IMR-90 (cell line): ENCODE measurements around the gene SETD2. TPM values are rescaled to one million over a fixed set of nuclear protein-coding genes. Genes with fewer than 3 reads are reported as not detected.

Experiments
- ATAC-seq: fragments of 200-7000 bp; cut with Tn5 transposase; 2 replicates; pipeline ENCODE4 v1.9.1; 2020; ENCODE audit warnings: low read depth, mild to moderate bottlenecking, moderate library complexity
- BruUV-seq: library from RNA; stranded (reverse); fragments of 400-500 nt; replicated peaks from 2 replicates; lab custom pipeline; 2021; lab: Mats Ljungman, UMichigan
- CTCF ChIA-PET: fragments of 300-600 bp; formaldehyde crosslinking; extraction: SDS; loops from one replicate; lab custom pipeline; 2021; ENCODE audit warnings: antibody characterized with exemption; lab: Yijun Ruan, JAX
- POLR2A ChIA-PET: fragments of 300-600 bp; sonication (Branson Sonifier 250); formaldehyde crosslinking; loops from one replicate; lab custom pipeline; 2022; ENCODE audit warnings: antibody characterized with exemption; ENCODE audit not compliant: unreplicated experiment; lab: Charles Lee
- DNase-seq: peaks from one replicate; pipeline ENCODE4 v3.0.0; 2013
- H2AFZ ChIP-seq: replicated peaks from 2 replicates; pipeline ENCODE3; 2013; ENCODE audit warnings: low read length, mild to moderate bottlenecking; ENCODE audit not compliant: poor library complexity
- H2AK5ac ChIP-seq: 2 replicates; pipeline ENCODE4 v1.6.1; 2013; ENCODE audit warnings: low read depth, low read length, inconsistent platforms
- H2AK9ac ChIP-seq: replicated peaks from 2 replicates; pipeline ENCODE3; 2013; ENCODE audit warnings: mild to moderate bottlenecking, low read depth, low read length, moderate library complexity; ENCODE audit not compliant: poor library complexity
- H2BK120ac ChIP-seq: 2 replicates; pipeline ENCODE4 v1.6.1; 2013; ENCODE audit warnings: low read depth, low read length, inconsistent platforms
- H2BK15ac ChIP-seq: 3 replicates; pipeline ENCODE4 v1.6.1; 2013; ENCODE audit warnings: low read depth, low read length, inconsistent platforms
- H2BK20ac ChIP-seq: 2 replicates; pipeline ENCODE4 v1.6.1; 2013; ENCODE audit warnings: low read depth, mild to moderate bottlenecking, inconsistent platforms, low read length, moderate library complexity
- H2BK5ac ChIP-seq: 2 replicates; pipeline ENCODE4 v1.6.1; 2013; ENCODE audit warnings: mild to moderate bottlenecking, low read depth, low read length, inconsistent platforms; ENCODE audit not compliant: poor library complexity, severe bottlenecking
- H3K14ac ChIP-seq: replicated peaks from 2 replicates; pipeline ENCODE4 v1.6.1; 2013; ENCODE audit warnings: low read depth, low read length, inconsistent platforms
- H3K18ac ChIP-seq: 2 replicates; pipeline ENCODE4 v1.6.1; 2013; ENCODE audit warnings: low read depth, low read length, control low read depth
- H3K23ac ChIP-seq: 2 replicates; pipeline ENCODE4 v1.6.1; 2013; ENCODE audit warnings: low read depth, low read length, inconsistent platforms
- H3K27ac ChIP-seq: 2 replicates; pipeline ENCODE4 v1.5.1; 2013; ENCODE audit warnings: mild to moderate bottlenecking, control low read depth, low read length; ENCODE audit not compliant: insufficient read depth
- H3K27me3 ChIP-seq: 2 replicates; pipeline ENCODE4 v1.6.1; 2013; ENCODE audit warnings: low read length; ENCODE audit not compliant: control insufficient read depth, insufficient read depth
- H3K36me3 ChIP-seq: 2 replicates; pipeline ENCODE4 v1.6.1; 2013; ENCODE audit warnings: low read length, mixed read lengths; ENCODE audit not compliant: control insufficient read depth, insufficient read depth
- H3K4ac ChIP-seq: 2 replicates; pipeline ENCODE4 v1.6.1; 2013; ENCODE audit warnings: low read depth, low read length, inconsistent platforms
- H3K4me1 ChIP-seq: 2 replicates; pipeline ENCODE4 v1.6.1; 2013; ENCODE audit warnings: low read length, mixed read lengths; ENCODE audit not compliant: control insufficient read depth, insufficient read depth
- H3K4me2 ChIP-seq: 2 replicates; pipeline ENCODE4 v1.6.1; 2013; ENCODE audit warnings: low read depth, mild to moderate bottlenecking, control low read depth, low read length, moderate library complexity
- H3K4me3 ChIP-seq: 2 replicates; pipeline ENCODE4 v1.5.1; 2013; ENCODE audit warnings: low read depth, mild to moderate bottlenecking, control low read depth, low read length, moderate library complexity; ENCODE audit not compliant: insufficient read depth
- H3K56ac ChIP-seq: 2 replicates; pipeline ENCODE4 v1.6.1; 2013; ENCODE audit warnings: low read length, inconsistent platforms; ENCODE audit not compliant: insufficient read depth; ENCODE audit errors: extremely low read depth
- H3K79me1 ChIP-seq, 2 experiments: 2 replicates each; pipeline ENCODE4 v1.6.1; 2013; ENCODE audit warnings: low read length in 2 of 2, inconsistent platforms in 1 of 2, low read depth in 1 of 2
- H3K9ac ChIP-seq: 2 replicates; pipeline ENCODE4 v1.6.1; 2013; ENCODE audit warnings: low read depth, low read length, control low read depth
- H3K9me1 ChIP-seq: 2 replicates; pipeline ENCODE4 v1.6.1; 2013; ENCODE audit warnings: low read length, inconsistent platforms; ENCODE audit not compliant: insufficient read depth
- H3K9me3 ChIP-seq: 2 replicates; pipeline ENCODE4 v1.6.1; 2013; ENCODE audit warnings: low read length; ENCODE audit not compliant: control insufficient read depth, insufficient read depth
- H4K20me1 ChIP-seq: 2 replicates; pipeline ENCODE4 v1.6.1; 2013; ENCODE audit warnings: low read length, inconsistent platforms; ENCODE audit not compliant: insufficient read depth
- H4K5ac ChIP-seq: 2 replicates; pipeline ENCODE4 v1.6.1; 2013; ENCODE audit warnings: mild to moderate bottlenecking, low read depth, low read length, control low read depth
- H4K8ac ChIP-seq, 2 experiments: 2 replicates each; pipeline ENCODE4 v1.6.1; 2013; ENCODE audit warnings: low read depth in 2 of 2, low read length in 2 of 2, control low read depth in 1 of 2, inconsistent platforms in 1 of 2
- H4K91ac ChIP-seq: 2 replicates; pipeline ENCODE4 v1.6.1; 2013; ENCODE audit warnings: low read depth, low read length, inconsistent platforms; ENCODE audit not compliant: insufficient read depth
- BHLHE40 ChIP-seq: fragments of 150-350 bp; IDR thresholded peaks from 2 replicates; pipeline ENCODE4 v1.6.1; 2016; ENCODE audit warnings: mild to moderate bottlenecking, low read depth, low read length
- CEBPB ChIP-seq: IDR thresholded peaks from 2 replicates; pipeline ENCODE4 v1.6.1; 2012; ENCODE audit warnings: low read depth, low read length, improper control_type of control experiment
- CHD1 ChIP-seq: IDR thresholded peaks from 2 replicates; pipeline ENCODE4 v1.6.1; 2012; ENCODE audit warnings: low read depth, low read length, improper control_type of control experiment
- ELK1 ChIP-seq: fragments of 150-350 bp; IDR thresholded peaks from 2 replicates; pipeline ENCODE4 v1.6.1; 2016; ENCODE audit warnings: low read depth, mild to moderate bottlenecking, low read length, moderate library complexity, borderline replicate concordance
- FOS ChIP-seq: fragments of 150-350 bp; IDR thresholded peaks from 2 replicates; pipeline ENCODE4 v1.6.1; 2016; ENCODE audit warnings: low read depth, low read length
- MAFK ChIP-seq: IDR thresholded peaks from 2 replicates; pipeline ENCODE4 v1.6.1; 2012; ENCODE audit warnings: low read depth, low read length, improper control_type of control experiment
- MAZ ChIP-seq: IDR thresholded peaks from 2 replicates; pipeline ENCODE4 v1.6.1; 2012; ENCODE audit warnings: low read depth, mild to moderate bottlenecking, low read length, improper control_type of control experiment, moderate library complexity, borderline replicate concordance
- MXI1 ChIP-seq: IDR thresholded peaks from 2 replicates; pipeline ENCODE4 v1.6.1; 2012; ENCODE audit warnings: low read depth, mild to moderate bottlenecking, low read length, moderate library complexity, borderline replicate concordance
- NFE2L2 ChIP-seq: fragments of 150-350 bp; IDR thresholded peaks from 2 replicates; pipeline ENCODE4 v1.6.1; 2016; ENCODE audit warnings: low read depth, mild to moderate bottlenecking, low read length
- POLR2A ChIP-seq: IDR thresholded peaks from 2 replicates; pipeline ENCODE4 v1.6.1; 2012; ENCODE audit warnings: mild to moderate bottlenecking, low read depth, low read length
- RAD21 ChIP-seq: IDR thresholded peaks from 2 replicates; pipeline ENCODE4 v1.6.1; 2012; ENCODE audit warnings: low read length, improper control_type of control experiment
- RCOR1 ChIP-seq: IDR thresholded peaks from 2 replicates; pipeline ENCODE4 v1.6.1; 2012; ENCODE audit warnings: mild to moderate bottlenecking, low read length, improper control_type of control experiment; ENCODE audit not compliant: insufficient replicate concordance
- RFX5 ChIP-seq: IDR thresholded peaks from 2 replicates; pipeline ENCODE4 v1.8.0; 2012; ENCODE audit warnings: low read depth, mild to moderate bottlenecking, low read length, moderate library complexity
- SMC3 ChIP-seq: fragments of 150-350 bp; IDR thresholded peaks from 2 replicates; pipeline ENCODE4 v1.6.1; 2016; ENCODE audit warnings: low read depth, mild to moderate bottlenecking, antibody characterized with exemption, low read length, moderate library complexity
- USF2 ChIP-seq: fragments of 150-350 bp; IDR thresholded peaks from 2 replicates; pipeline ENCODE4 v1.6.1; 2017; ENCODE audit warnings: mild to moderate bottlenecking, antibody characterized with exemption, low read length, low read depth
- WGBS, 2 experiments: methylation state at CpG; one replicate each; pipeline versions ENCODE4 v1.1.5 to v1.1.7; 2013; ENCODE audit warnings: missing lambda C conversion rate in 2 of 2; ENCODE audit not compliant: insufficient read length in 1 of 2; ENCODE audit errors: extremely low coverage in 2 of 2; 5-methylcytosine and 5-hydroxymethylcytosine counted together
- dilution Hi-C: fragments of 300-500 bp; cut with HindIII; formaldehyde crosslinking; loops from one replicate; pipeline ENCODE4 v1.14.3; 2018; ENCODE audit warnings: low sequenced_read_pairs; ENCODE audit not compliant: unreplicated experiment
- in situ Hi-C: fragments of 300-500 bp; cut with MboI; formaldehyde crosslinking; loops from 3 replicates; pipeline ENCODE4 v1.14.3; 2019; ENCODE audit warnings: low sequenced_read_pairs, inconsistent platforms, mixed read lengths
- intact Hi-C: fragments of 100-400 bp; cut with micrococcal nuclease; formaldehyde crosslinking; loops from 2 replicates; pipeline ENCODE4 v1.10.0; 2022
- polyA plus RNA-seq, 3 experiments: library from polyadenylated mRNA; depleted of rRNA; stranded (reverse); fragments of >200 nt; gene quantifications; 2 replicates each; pipeline ENCODE4 v1.2.3, GENCODE V29; 2012; ENCODE audit warnings: low replicate concordance in 1 of 3
- total RNA-seq: library from RNA; depleted of rRNA; stranded (reverse); fragments of >200 nt; gene quantifications from 2 replicates; pipeline ENCODE4 v1.2.3, GENCODE V29; 2012
- TF ChIP-seq, protein P1 (sequence below): conservative IDR thresholded peaks from 2 replicates; pipeline ENCODE4 v1.5.1; 2012; ENCODE audit warnings: mild to moderate bottlenecking, low read depth, low read length, improper control_type of control experiment

The SETD2 gene
- total and polyA plus RNA-seq, 2 of the 4 experiments (the other 2 are of a cell fraction), result 18.3 to 20.1 TPM

GRCh38 chr3:47151836-47152235, 12.1 kb downstream of the SETD2 start:
- Histone ChIP-seq H4K8ac (no peak overlapping the region), H3K27me3 (no peaks in the 10 kb centered on the region), H3K9me1 (peaks cover 14% of the 10 kb centered on the region), H3K23ac (no peak overlapping the region), H3K4me2 (no peak overlapping the region), H3K36me3 (no peaks in the 10 kb centered on the region), H3K18ac (no peak overlapping the region), H3K4me3 (no peak overlapping the region), H3K9ac (no peak overlapping the region), H3K9me3 (no peaks in the 10 kb centered on the region), H3K4me1 (peaks cover 5% of the 10 kb centered on the region), H2AK9ac (no peak overlapping the region), H4K5ac (no peak overlapping the region), H2AK5ac (no peak overlapping the region), H3K79me1 (peaks cover 0 to 43% of the 10 kb centered on the region in 2 experiments; a peak in 2 of 4 replicates), H2BK5ac (no peak overlapping the region), H3K14ac (no peak overlapping the region), H2BK20ac (no peak overlapping the region), H3K56ac (no peak overlapping the region), H4K91ac (no peak overlapping the region), H2AFZ (no peak overlapping the region), H2BK15ac (no peak overlapping the region), H2BK120ac (no peak overlapping the region), H3K27ac (no peak overlapping the region), H4K20me1 (peaks cover 80% of the 10 kb centered on the region), H3K4ac (no peak overlapping the region)
- ATAC-seq, result no peak
- BruUV-seq, result no TSS peak
- dilution Hi-C loops, result no loop called here
- TF ChIP-seq RFX5 (no peak), BHLHE40 (no peak), USF2 (no peak), CHD1 (no peak), MXI1 (no peak), POLR2A (no peak), SMC3 (no peak), CEBPB (no peak), RAD21 (no peak), NFE2L2 (no peak), ELK1 (no peak), MAFK (no peak), FOS (no peak), MAZ (no peak), RCOR1 (no peak)
- TF ChIP-seq, protein P1, sequence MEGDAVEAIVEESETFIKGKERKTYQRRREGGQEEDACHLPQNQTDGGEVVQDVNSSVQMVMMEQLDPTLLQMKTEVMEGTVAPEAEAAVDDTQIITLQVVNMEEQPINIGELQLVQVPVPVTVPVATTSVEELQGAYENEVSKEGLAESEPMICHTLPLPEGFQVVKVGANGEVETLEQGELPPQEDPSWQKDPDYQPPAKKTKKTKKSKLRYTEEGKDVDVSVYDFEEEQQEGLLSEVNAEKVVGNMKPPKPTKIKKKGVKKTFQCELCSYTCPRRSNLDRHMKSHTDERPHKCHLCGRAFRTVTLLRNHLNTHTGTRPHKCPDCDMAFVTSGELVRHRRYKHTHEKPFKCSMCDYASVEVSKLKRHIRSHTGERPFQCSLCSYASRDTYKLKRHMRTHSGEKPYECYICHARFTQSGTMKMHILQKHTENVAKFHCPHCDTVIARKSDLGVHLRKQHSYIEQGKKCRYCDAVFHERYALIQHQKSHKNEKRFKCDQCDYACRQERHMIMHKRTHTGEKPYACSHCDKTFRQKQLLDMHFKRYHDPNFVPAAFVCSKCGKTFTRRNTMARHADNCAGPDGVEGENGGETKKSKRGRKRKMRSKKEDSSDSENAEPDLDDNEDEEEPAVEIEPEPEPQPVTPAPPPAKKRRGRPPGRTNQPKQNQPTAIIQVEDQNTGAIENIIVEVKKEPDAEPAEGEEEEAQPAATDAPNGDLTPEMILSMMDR, result no peak
- no peak for DNase-seq
- no CpG with 5 or more reads among the region's 1 CpG for WGBS, 2 experiments
- intact Hi-C loops, result no loop called here
- POLR2A ChIA-PET, result no interaction called here
- CTCF ChIA-PET, result no interaction called here
- in situ Hi-C loops, result no loop called here
